Esophagus (tissue), 2 donors: ENCODE data around the gene RGS1. TPM values are rescaled to one million over a fixed set of nuclear protein-coding genes. Genes with fewer than 3 reads are reported as not detected.

Experiments
- H3K27ac ChIP-seq, 2 donors: one replicate each; pipeline ENCODE4 v1.5.1; 2013; ENCODE audit warnings: low read depth in 2 of 2, mild to moderate bottlenecking in 2 of 2, inconsistent platforms in 1 of 2, low read length in 1 of 2, moderate library complexity in 1 of 2
- H3K27me3 ChIP-seq, 2 donors: one replicate each; pipeline ENCODE4 v1.6.1; 2013; ENCODE audit warnings: low read length in 2 of 2, control low read depth in 1 of 2, mild to moderate bottlenecking in 1 of 2; ENCODE audit not compliant: insufficient read depth in 2 of 2, control insufficient read depth in 1 of 2
- H3K36me3 ChIP-seq, 2 donors: one replicate each; pipeline ENCODE4 v1.6.1; 2013; ENCODE audit warnings: low read length in 1 of 2; ENCODE audit not compliant: control insufficient read depth in 2 of 2, insufficient read depth in 2 of 2
- H3K4me1 ChIP-seq, 2 donors: one replicate each; pipeline ENCODE4 v1.6.1; 2013; ENCODE audit warnings: low read length in 1 of 2; ENCODE audit not compliant: control insufficient read depth in 2 of 2, insufficient read depth in 2 of 2
- H3K4me3 ChIP-seq, 2 donors: one replicate each; pipeline ENCODE4 v1.5.1; 2013; ENCODE audit warnings: low read length in 2 of 2, mild to moderate bottlenecking in 2 of 2, low read depth in 1 of 2, moderate library complexity in 1 of 2
- H3K9me3 ChIP-seq, 2 donors: one replicate each; pipeline ENCODE4 v1.6.1; 2013; ENCODE audit warnings: mild to moderate bottlenecking in 2 of 2, low read depth in 1 of 2, low read length in 1 of 2, moderate library complexity in 1 of 2; ENCODE audit not compliant: control insufficient read depth in 2 of 2, insufficient read depth in 1 of 2
- WGBS, 2 donors: extraction: QIAGEN DNeasy Blood & Tissue Kit; methylation state at CpG; one replicate each; pipeline ENCODE4 v1.1.7; 2013; 5-methylcytosine and 5-hydroxymethylcytosine counted together
- polyA plus RNA-seq, 2 donors: library from polyadenylated mRNA; stranded (reverse); fragments of 200-250 nt; gene quantifications; one replicate each; pipeline ENCODE4 v1.2.3, GENCODE V29; 2013
- donor health status: healthy with polysubstance abuse.
- donor health status: Bipolar disorder and iron deficiency.

Gene RGS1
- polyA plus RNA-seq, 2 donors, result 4.7 to 7.7 TPM

DNA sequence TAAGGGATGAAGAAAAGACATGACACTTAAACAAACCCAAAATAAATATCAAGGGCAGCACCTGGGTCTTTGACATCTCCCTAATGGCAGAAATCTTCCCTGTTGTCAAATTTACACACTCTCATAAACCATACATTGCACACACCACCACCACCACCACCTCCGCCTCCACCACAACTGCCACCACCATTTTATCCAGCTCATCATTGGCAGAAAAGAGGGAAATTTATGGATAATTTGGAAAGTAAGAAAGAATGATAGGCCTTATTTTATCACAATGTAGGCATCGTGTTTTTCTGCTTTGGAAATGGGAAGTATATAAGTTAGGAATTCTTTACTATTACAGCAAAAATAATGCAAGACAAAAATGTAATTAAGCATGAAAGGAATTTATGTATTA, 33.1 kb downstream of the RGS1 start:
- Histone ChIP-seq H3K36me3 (no peaks in the 10 kb centered on the region), H3K27ac (no peak overlapping the region), H3K27me3 (no peaks in the 10 kb centered on the region), H3K4me3 (no peak overlapping the region), H3K4me1 (no peaks in the 10 kb centered on the region), H3K9me3 (no peaks in the 10 kb centered on the region)
- 85 to 94% methylated on average over 2 of the region's 2 CpGs for WGBS, 2 donors

DNA sequence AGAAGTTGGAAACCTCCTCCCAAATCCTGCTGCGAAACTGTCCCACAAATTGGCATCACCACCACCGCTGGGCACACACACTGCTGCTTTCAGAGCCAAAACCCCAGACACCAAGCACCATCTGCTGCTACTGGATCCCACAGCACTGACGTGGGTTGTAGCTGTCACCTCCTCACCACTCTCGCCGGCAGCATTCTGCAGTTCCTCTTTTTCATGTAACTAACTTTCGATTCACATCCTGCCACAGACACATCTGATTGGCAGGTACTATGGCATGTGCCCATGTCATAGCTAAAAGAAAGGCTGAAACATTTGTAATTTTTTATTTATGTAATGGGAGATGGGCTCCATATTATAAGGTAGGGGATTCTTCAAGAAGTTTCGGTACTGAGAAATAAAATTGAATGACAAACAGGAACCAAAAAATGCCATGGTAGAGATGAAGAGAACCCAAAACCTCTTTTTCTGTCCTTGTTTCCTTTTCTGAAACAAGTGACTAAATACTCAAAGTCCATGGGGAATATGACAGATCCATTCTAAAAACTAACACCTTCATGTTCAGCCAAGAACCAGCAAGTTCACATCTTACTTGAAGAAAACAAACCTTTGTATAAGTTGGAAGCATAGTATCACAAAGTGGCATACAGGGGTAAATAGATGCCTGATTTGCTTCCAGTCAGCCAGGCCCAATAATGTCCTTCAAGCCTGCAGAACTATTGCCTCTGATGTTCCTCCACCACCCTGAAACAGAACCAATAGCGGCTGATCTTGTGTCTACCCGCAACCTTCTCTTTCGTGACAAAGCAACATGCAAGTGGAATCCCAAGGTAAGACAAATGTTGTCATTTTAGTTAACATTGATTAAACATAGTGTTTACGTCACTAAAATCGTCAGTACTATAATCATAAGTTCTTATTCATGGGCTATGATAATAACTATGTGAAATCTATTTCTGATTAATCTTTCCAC, 33.8 kb downstream of the RGS1 start:
- no peaks in the 10 kb centered on the region for H3K27me3 ChIP-seq
- no peaks in the 10 kb centered on the region for H3K9me3 ChIP-seq
- H3K4me1 ChIP-seq, result no peaks in the 10 kb centered on the region
- no peaks in the 10 kb centered on the region for H3K36me3 ChIP-seq
- H3K4me3 ChIP-seq, result no peak overlapping the region
- no peak overlapping the region for H3K27ac ChIP-seq
- WGBS, 2 donors, result 71 to 74% methylated on average over 12 of the region's 12 CpGs

DNA sequence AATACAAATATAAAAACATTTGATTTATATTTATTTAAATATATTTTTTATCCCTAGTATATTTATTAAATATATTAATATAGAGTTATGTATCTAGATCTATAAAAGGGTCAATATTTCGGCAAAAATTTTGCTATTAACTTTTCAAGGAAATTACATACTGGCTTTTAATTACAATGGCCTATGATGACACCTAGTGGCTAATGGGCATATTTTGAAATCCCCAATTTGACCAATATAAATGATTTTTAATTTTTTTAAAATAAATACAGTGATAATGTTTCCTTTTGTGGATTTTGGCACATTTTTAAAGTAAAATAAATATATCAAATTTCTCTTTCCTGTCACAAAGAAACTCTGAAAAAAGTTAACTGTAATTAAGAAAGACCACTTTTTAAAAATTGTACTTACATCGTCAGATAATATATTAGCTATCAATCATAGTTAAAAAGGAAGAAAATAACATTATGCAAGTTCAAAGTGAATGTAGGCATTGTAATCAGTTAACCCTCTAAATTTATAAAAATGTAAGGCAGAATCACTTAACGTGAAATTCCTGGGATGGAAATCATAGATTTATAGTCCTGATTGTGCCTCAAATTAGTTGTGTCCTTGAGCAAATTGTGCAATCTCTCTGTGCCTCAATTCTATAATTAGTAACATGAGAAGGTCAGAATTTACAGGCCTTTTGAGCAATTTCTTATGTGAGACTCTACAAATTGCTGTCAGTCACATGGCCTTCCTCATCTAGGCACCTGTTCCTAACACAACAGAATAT, 34.7 kb downstream of the RGS1 start:
- Histone ChIP-seq H3K9me3 (no peaks in the 10 kb centered on the region), H3K4me1 (no peaks in the 10 kb centered on the region), H3K27ac (no peak overlapping the region), H3K27me3 (no peaks in the 10 kb centered on the region), H3K36me3 (no peaks in the 10 kb centered on the region), H3K4me3 (no peak overlapping the region)
- 51 to 61% methylated on average over 3 of the region's 3 CpGs for WGBS, 2 donors

DNA sequence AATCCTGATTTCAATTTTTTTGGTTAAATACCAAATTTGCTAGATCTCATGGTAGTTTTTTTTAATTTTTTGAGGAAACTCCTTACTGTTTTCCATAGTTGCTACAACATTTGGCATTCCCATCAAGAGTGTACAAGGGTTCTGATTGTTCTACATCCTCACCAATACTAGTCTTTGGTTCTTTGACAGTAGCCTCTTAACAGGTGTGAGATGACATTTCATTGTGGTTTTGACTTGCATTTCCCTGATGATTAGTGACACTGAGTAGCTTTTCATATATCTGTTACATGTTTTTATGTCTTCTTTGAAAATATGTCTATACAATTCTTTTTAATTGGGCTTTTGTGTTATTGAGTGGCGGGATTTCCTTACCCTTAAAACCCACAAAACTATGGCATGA, 39.5 kb downstream of the RGS1 start:
- no peaks in the 10 kb centered on the region for H3K4me1 ChIP-seq
- WGBS, 2 donors, result 94% methylated on average over 1 of the region's 1 CpG
- no peaks in the 10 kb centered on the region for H3K9me3 ChIP-seq
- no peaks in the 10 kb centered on the region for H3K27me3 ChIP-seq
- H3K36me3 ChIP-seq, result no peaks in the 10 kb centered on the region
- no peak overlapping the region for H3K4me3 ChIP-seq
- H3K27ac ChIP-seq, result no peak overlapping the region

DNA sequence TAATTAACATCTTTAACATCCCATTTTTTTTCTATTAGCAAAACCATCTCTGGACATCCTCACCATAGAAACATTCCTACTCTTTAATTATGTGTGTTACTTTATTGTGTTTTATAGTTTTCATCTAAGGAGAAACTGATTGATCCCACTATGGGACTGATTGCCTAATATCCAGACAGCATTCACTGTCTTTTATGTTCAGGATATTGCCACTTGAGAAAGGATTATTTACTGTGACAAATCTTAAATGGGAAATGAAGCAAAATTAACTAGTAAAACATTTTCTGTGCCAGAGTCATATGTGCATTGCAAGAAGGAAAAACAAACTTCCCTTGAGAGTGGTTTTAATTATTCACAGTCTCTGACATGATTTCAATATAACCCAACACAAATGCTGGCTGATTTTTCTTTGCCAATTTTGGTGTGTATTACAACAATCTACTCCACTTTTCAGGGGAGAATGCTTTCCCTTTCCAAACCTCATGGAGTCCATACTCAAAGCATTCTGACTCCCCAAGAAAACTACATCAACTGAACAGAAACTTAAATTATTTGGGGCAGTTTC, 44.6 kb downstream of the RGS1 start:
- Histone ChIP-seq H3K9me3 (no peaks in the 10 kb centered on the region), H3K27ac (no peak overlapping the region), H3K4me1 (no peaks in the 10 kb centered on the region), H3K4me3 (no peak overlapping the region), H3K36me3 (no peaks in the 10 kb centered on the region), H3K27me3 (no peaks in the 10 kb centered on the region)

DNA sequence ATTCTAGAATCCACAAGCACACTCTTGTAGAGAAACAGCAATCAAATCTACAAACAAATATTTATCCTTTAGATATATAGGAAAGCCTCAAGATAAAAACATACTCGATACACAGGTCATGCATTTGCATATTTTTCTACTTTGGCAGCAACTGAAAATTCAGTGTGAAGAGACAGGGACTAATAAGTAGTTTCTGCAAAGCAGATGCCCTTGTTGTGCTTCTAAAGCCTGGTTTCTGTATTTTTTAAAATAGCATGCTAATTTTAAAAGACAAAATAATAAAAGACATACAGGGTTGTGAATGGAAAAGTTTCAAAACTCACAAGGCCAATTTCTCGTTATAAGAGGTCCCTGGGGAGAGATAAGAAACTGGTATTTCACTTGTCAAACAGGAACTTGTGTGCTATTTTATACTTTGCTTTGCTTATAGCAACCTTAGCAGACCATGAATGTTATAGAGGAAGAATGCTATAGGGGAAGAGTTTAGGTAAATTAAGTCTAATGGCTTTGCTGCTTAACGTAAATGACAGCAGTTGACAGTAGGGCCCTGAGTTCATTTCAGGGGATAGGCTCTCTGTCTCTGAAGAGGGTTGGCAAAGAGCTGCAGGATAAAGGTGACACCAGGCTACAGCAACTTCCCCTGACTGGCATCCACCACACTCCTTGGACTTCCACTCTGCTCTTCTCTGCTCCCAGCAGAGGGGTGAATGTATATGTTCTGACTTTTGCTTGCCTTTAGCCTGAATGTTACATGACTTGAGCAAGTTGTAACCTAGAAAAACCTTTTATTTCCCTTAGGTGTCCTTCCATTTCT, 51.0 kb downstream of the RGS1 start:
- Histone ChIP-seq H3K27ac (no peak overlapping the region), H3K4me1 (no peaks in the 10 kb centered on the region), H3K4me3 (no peak overlapping the region), H3K27me3 (no peaks in the 10 kb centered on the region), H3K36me3 (no peaks in the 10 kb centered on the region), H3K9me3 (no peaks in the 10 kb centered on the region)
- 64 to 74% methylated on average over 3 of the region's 3 CpGs for WGBS, 2 donors

DNA sequence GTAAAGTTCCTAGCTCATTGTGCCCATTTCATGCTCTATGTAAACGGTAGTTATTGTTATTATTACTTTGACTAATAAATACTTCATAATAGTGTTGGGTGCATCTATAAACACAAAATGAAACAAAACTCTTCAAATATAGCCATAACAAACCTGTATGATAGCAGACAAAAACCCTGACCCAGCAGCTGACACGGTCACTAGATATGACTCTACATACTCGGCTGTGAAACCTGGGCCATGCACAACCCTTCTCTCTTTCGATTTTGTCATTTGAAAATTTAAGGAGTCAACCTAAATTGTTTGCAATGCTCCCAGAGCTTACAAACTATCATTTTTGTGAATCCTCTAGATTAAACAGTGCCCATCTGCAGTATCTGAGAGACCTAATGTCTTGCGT, 52.3 kb downstream of the RGS1 start:
- no peaks in the 10 kb centered on the region for H3K4me1 ChIP-seq
- no peak overlapping the region for H3K4me3 ChIP-seq
- no peaks in the 10 kb centered on the region for H3K9me3 ChIP-seq
- no peaks in the 10 kb centered on the region for H3K27me3 ChIP-seq
- H3K36me3 ChIP-seq, result no peaks in the 10 kb centered on the region
- WGBS, 2 donors, result 87 to 93% methylated on average over 5 of the region's 5 CpGs
- no peak overlapping the region for H3K27ac ChIP-seq

DNA sequence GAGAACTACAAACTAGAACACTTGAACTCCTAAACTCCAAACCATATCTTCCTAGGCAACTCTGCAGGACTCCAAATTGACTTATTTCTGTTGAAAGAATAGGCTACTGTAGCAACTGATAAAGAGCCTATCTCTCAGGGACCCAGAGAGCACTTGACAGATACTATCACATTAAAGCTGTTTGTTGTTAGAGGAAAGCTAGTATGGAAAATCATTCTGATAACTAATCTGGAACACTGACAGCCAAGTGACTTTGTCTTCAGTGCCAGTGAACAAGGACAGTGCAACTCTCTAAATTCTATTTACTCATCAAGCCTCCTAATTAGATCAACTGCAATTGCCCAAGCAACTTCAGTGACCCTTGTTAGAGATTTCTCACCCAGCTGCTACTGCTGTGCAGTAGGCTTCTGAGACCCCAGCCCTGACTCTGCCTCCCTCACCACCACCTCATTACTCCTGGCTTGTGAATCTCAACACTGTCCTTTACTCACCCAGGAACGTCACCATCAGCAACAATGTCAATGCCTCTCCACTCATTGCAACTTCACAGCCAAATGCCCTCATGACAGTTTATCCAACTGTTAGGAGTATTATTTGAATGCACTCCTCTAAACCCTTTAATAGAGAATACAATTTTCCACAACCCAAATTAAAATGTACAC, 53.0 kb downstream of the RGS1 start:
- Histone ChIP-seq H3K27me3 (no peaks in the 10 kb centered on the region), H3K4me1 (no peaks in the 10 kb centered on the region), H3K4me3 (no peak overlapping the region), H3K9me3 (no peaks in the 10 kb centered on the region), H3K36me3 (no peaks in the 10 kb centered on the region), H3K27ac (no peak overlapping the region)
- 93 to 94% methylated on average over 1 of the region's 1 CpG for WGBS, 2 donors

DNA sequence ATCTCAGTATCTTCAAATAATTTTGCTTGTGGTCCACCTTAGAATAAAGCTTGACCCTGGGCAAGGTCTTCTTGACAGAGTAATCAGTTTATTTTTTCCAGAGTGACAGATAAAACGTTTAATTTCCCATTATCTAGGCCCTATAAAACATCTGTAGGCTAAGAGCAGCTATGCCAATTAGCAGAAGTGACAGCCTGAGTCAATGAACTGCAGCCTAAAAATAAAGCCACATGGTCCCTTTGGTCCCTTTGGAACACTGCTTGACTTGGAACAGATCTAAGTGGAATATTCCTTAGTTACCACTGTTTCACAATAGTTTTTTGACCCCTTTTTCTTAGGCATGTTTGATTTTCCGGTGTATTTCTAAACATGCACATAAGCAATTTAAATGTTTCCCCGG, 54.0 kb downstream of the RGS1 start:
- Histone ChIP-seq H3K27ac (no peak overlapping the region), H3K27me3 (no peaks in the 10 kb centered on the region), H3K4me3 (no peak overlapping the region), H3K4me1 (no peaks in the 10 kb centered on the region), H3K36me3 (no peaks in the 10 kb centered on the region), H3K9me3 (no peaks in the 10 kb centered on the region)
- WGBS, 2 donors, result 74 to 75% methylated on average over 3 of the region's 3 CpGs
